ENCODE results near the gene PIK3R3.

PIK3R3 gene

GRCh38 chr1:46168477-46168876 lies 36.0 kb upstream of the PIK3R3 start:
- Mint-ChIP-seq H3K27me3 (peaks cover 14 to 16% of the 10 kb centered on the region in 2 donors), H3K4me1 (peaks cover 25 to 27% of the 10 kb centered on the region in 2 donors), H3K9me3 (no peaks in the 10 kb centered on the region), H3K4me3 (no peak overlapping the region), H3K36me3 (no peaks in the 10 kb centered on the region), H3K27ac (no peak overlapping the region)
- no peak for DNase-seq
- no peak for ATAC-seq (replicated peaks)

DNA sequence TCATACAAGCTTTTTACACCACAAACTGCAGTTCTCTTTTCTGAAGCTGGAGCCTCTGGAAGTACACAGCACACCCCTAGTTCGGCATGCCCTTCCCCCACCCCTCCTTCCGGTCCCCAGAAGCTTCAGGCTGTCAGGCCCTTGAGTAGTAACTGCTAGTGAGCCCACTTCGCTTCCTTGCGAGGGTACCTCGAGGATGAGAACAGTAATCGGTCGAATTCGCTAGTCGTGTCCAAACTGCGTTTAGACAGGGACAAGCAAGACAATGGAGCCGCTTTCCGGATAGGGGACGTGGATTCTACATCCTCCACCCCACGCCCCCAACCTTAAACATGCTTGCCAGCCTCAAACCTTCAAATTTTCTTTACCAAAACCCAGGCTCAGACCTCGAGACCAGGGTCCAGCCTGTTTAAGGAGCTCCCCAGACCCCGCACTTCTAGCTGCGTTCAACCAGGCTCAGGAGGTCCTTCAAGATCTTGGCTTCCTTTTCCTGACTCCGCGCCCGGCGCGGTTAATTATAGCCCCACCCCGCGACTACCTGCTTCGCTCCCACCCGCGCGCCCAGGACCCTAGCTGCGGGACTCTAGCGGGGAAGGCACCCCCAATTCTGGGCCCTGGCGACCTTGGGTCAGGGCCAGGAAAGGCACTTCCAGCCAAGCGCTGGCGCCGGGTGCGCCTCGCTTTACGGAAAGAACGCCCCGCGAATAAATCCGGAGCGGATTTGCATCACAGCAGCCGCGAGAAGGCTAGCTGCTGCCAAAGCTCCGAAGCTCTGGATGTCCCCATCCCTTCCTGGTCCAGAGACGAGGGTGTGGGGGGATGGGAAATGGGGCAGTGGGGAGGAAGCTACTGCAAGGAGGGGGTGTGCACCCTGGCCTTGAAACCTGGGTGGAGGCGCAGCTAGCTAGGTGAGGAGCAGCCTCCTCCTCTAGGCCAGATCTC lies 34.4 kb upstream of the PIK3R3 start:
- peaks cover 14 to 16% of the 10 kb centered on the region in 2 donors for H3K27me3 Mint-ChIP-seq
- H3K4me1 Mint-ChIP-seq = peaks cover 21 to 27% of the 10 kb centered on the region in 2 donors
- ATAC-seq (replicated peaks) (peak; percentile 59 to 63), DNase-seq (no peak)
- H3K36me3 Mint-ChIP-seq = no peaks in the 10 kb centered on the region
- peak overlapping the region; percentile 85 for H3K27ac Mint-ChIP-seq
- no peaks in the 10 kb centered on the region for H3K9me3 Mint-ChIP-seq
- peak overlapping the region; percentile 82 to 89 for H3K4me3 Mint-ChIP-seq

DNA sequence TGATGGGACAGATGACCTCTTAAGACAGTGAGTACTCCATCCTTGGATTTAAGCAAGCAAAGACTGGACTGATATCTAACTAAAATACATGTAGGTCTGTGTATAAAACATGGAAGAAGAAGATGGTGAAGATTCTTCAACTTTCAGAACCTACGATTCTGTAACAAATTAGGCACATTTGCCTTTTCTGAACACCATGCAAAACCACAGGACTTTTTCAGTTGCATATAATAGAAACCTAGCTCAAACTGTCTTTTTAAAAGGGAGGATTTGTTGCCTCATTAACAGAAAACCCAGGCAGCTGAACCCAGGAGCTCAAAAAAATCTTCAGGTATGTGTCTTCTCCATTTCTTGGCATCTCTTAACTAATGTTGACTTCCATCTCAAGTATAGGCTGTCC lies 27.8 kb upstream of the PIK3R3 start:
- peaks cover 9 to 10% of the 10 kb centered on the region in 2 donors for H3K27me3 Mint-ChIP-seq
- no peak overlapping the region for H3K27ac Mint-ChIP-seq
- no peak overlapping the region for H3K4me3 Mint-ChIP-seq
- H3K9me3 Mint-ChIP-seq = no peaks in the 10 kb centered on the region
- no peaks in the 10 kb centered on the region for H3K4me1 Mint-ChIP-seq
- ATAC-seq (replicated peaks) (no peak), DNase-seq (no peak)
- H3K36me3 Mint-ChIP-seq = no peaks in the 10 kb centered on the region

- Mint-ChIP-seq H3K36me3 (no peaks in the 10 kb centered on the region), H3K4me3 (no peak overlapping the region), H3K27me3 (peaks cover 3 to 6% of the 10 kb centered on the region in 2 donors), H3K4me1 (peaks cover 0 to 5% of the 10 kb centered on the region in 2 donors), H3K27ac (no peak overlapping the region), H3K9me3 (peaks cover 0 to 2% of the 10 kb centered on the region in 2 donors)
- ATAC-seq (replicated peaks) (no peak), DNase-seq (no peak)
Observed at GRCh38 chr1:46159516-46159915, 27.1 kb upstream of the PIK3R3 start.

GRCh38 chr1:46158312-46159281 lies 26.2 kb upstream of the PIK3R3 start:
- ATAC-seq (replicated peaks) = peak; percentile 48 to 56
- H3K4me3 Mint-ChIP-seq = no peak overlapping the region
- peaks cover 0 to 3% of the 10 kb centered on the region in 2 donors for H3K27me3 Mint-ChIP-seq
- no peaks in the 10 kb centered on the region for H3K36me3 Mint-ChIP-seq
- DNase-seq = no peak
- H3K9me3 Mint-ChIP-seq = peaks cover 0 to 3% of the 10 kb centered on the region in 2 donors
- peaks cover 3 to 14% of the 10 kb centered on the region in 2 donors for H3K4me1 Mint-ChIP-seq
- H3K27ac Mint-ChIP-seq = no peak overlapping the region

GRCh38 chr1:46157916-46158311 lies 25.5 kb upstream of the PIK3R3 start:
- Mint-ChIP-seq H3K36me3 (no peaks in the 10 kb centered on the region), H3K27me3 (peaks cover 0 to 3% of the 10 kb centered on the region in 2 donors), H3K9me3 (peaks cover 0 to 3% of the 10 kb centered on the region in 2 donors), H3K27ac (no peak overlapping the region), H3K4me1 (peaks cover 8 to 18% of the 10 kb centered on the region in 2 donors), H3K4me3 (no peak overlapping the region)
- DNase-seq (no peak), ATAC-seq (replicated peaks) (no peak)

GRCh38 chr1:46153732-46154131 lies 21.3 kb upstream of the PIK3R3 start:
- no peak for ATAC-seq (replicated peaks)
- DNase-seq = no peak
- no peaks in the 10 kb centered on the region for H3K36me3 Mint-ChIP-seq
- no peaks in the 10 kb centered on the region for H3K27me3 Mint-ChIP-seq
- peaks cover 26 to 47% of the 10 kb centered on the region in 2 donors for H3K4me1 Mint-ChIP-seq
- H3K27ac Mint-ChIP-seq = no peak overlapping the region
- H3K4me3 Mint-ChIP-seq = no peak overlapping the region
- H3K9me3 Mint-ChIP-seq = peaks cover 0 to 3% of the 10 kb centered on the region in 2 donors

GRCh38 chr1:46153228-46153627 lies 20.8 kb upstream of the PIK3R3 start:
- DNase-seq = no peak
- peaks cover 0 to 3% of the 10 kb centered on the region in 2 donors for H3K9me3 Mint-ChIP-seq
- no peaks in the 10 kb centered on the region for H3K27me3 Mint-ChIP-seq
- no peak overlapping the region for H3K4me3 Mint-ChIP-seq
- no peak for ATAC-seq (replicated peaks)
- peaks cover 26 to 47% of the 10 kb centered on the region in 2 donors for H3K4me1 Mint-ChIP-seq
- H3K27ac Mint-ChIP-seq = no peak overlapping the region
- H3K36me3 Mint-ChIP-seq = no peaks in the 10 kb centered on the region

- Mint-ChIP-seq H3K4me3 (peak overlapping the region; percentile 26 to 31), H3K27me3 (no peaks in the 10 kb centered on the region), H3K27ac (peak overlapping the region; percentile 80), H3K36me3 (no peaks in the 10 kb centered on the region), H3K4me1 (peaks cover 26 to 47% of the 10 kb centered on the region in 2 donors), H3K9me3 (peaks cover 0 to 3% of the 10 kb centered on the region in 2 donors)
- ATAC-seq (replicated peaks) = peak; percentile 100
- peak; percentile 65 for DNase-seq
Observed at GRCh38 chr1:46152016-46152415, 19.6 kb upstream of the PIK3R3 start.

DNA sequence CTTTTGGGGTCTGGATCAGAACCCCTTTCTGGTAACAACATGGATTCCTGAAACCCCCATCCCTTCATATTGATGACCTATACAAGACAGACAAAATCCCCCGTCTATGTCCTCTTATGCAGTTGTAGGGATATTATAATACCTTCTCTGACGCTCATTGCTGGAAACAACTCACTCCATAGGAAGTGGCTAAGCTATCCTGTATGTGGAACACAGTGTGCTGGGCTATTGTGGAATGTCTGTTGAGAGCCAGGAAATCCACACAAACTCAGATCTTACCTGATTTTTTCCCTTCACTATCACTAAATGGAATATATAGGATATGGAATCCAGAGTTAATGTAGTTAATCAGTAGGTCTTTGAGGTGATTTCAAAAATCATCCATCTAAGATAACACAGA lies 17.7 kb upstream of the PIK3R3 start:
- no peak overlapping the region for H3K27ac Mint-ChIP-seq

DNA sequence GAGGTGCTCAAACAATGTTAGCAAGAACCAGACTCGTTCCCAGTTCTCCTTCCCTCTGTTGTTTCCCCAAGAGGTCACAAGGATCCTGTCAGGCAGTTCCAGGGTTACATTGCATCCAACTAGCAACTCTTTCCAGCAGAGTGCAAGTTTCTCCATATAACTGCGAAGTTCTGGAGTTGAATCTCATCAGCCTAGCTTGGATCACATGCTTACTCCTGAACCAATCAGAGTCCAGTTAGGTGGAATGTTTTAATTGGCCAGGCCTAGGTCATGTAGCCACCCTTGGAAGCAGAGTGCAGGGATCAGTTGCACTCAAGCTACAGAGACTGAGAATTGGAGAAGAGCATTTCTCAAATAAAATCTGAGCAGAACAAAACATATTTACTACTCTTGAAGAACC lies 15.9 kb upstream of the PIK3R3 start:
- Mint-ChIP-seq H3K4me3 (no peak overlapping the region), H3K4me1 (peaks cover 20 to 30% of the 10 kb centered on the region in 2 donors), H3K27me3 (no peaks in the 10 kb centered on the region), H3K9me3 (no peaks in the 10 kb centered on the region), H3K27ac (no peak overlapping the region), H3K36me3 (no peaks in the 10 kb centered on the region)
- ATAC-seq (replicated peaks) (no peak), DNase-seq (no peak)

More for the DNA sequence above, 17.7 kb upstream of the PIK3R3 start:
- no peak for DNase-seq
- Mint-ChIP-seq H3K27me3 (no peaks in the 10 kb centered on the region), H3K36me3 (no peaks in the 10 kb centered on the region), H3K9me3 (peaks cover 0 to 3% of the 10 kb centered on the region in 2 donors), H3K4me3 (no peak overlapping the region), H3K4me1 (peaks cover 26 to 47% of the 10 kb centered on the region in 2 donors)
- no peak for ATAC-seq (replicated peaks)

GRCh38 chr1:46137916-46138315 lies 5.5 kb upstream of the PIK3R3 start:
- Mint-ChIP-seq H3K4me3 (no peak overlapping the region), H3K4me1 (peaks cover 17 to 27% of the 10 kb centered on the region in 2 donors), H3K36me3 (no peaks in the 10 kb centered on the region), H3K27me3 (peaks cover 9 to 19% of the 10 kb centered on the region in 2 donors), H3K9me3 (no peaks in the 10 kb centered on the region), H3K27ac (no peak overlapping the region)
- DNase-seq (no peak), ATAC-seq (replicated peaks) (no peak)

DNA sequence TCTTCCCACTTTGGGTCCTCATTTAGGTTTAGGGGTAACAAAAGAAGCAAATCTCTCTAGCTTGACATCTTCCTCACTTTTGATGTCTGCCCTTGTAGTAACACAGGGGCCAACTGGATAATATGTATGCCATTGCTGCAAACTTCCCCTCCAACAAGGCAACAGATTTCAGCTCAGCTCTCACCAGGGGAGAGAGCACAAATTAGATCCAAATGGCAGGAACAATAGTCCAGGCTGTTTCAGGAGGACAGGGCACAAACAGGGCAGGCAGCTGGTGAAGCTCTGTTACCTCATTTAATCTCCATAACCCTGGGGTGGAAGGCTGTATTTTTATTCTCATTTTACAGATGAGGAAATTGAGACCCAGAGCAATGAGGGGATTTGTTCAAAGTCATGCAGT lies 4.3 kb upstream of the PIK3R3 start:
- Mint-ChIP-seq H3K4me3 (no peak overlapping the region), H3K27me3 (peaks cover 10 to 19% of the 10 kb centered on the region in 2 donors)

More for the DNA sequence above, 4.3 kb upstream of the PIK3R3 start:
- Mint-ChIP-seq H3K4me1 (peaks cover 19 to 32% of the 10 kb centered on the region in 2 donors), H3K27ac (no peak overlapping the region), H3K9me3 (no peaks in the 10 kb centered on the region), H3K36me3 (no peaks in the 10 kb centered on the region)
- DNase-seq (no peak), ATAC-seq (replicated peaks) (no peak)
